ENCODE measurements around the gene FOXR2.

GRCh38 chrX:55659931-55660330, 36.7 kb downstream of the FOXR2 start:
- TF ChIP-seq CTCF (IDR thresholded peaks at IDR 0.05; ENCODE audit: borderline replicate concordance, extremely low read depth, low read length, poor library complexity, severe bottlenecking) (no peak), EZH2 (IDR thresholded peaks at IDR 0.05; ENCODE audit: borderline replicate concordance, low read depth, low read length, severe bottlenecking) (no peak)
